Choroid plexus epithelial cell (primary cell): ENCODE measurements around the gene BCL2.

Experiments
- DNase-seq: peaks from one replicate; pipeline ENCODE4 v3.0.0-alpha.2; 2010; ENCODE audit warnings: low read depth
- H3K4me3 ChIP-seq: 2 replicates; pipeline ENCODE4 v1.5.1; 2011; ENCODE audit warnings: low read depth, mild to moderate bottlenecking, control low read depth, low read length, moderate library complexity
- CTCF ChIP-seq: conservative IDR thresholded peaks from 2 replicates; pipeline ENCODE4 v1.5.1; 2011; ENCODE audit warnings: low read depth, mild to moderate bottlenecking, control low read depth, inconsistent platforms, low read length, moderate library complexity

BCL2 gene

GRCh38 chr18:63173983-63174382, 145.6 kb downstream of the BCL2 start:
- H3K4me3 ChIP-seq, result no peak overlapping the region
- TF ChIP-seq CTCF, result no peak
- no peak for DNase-seq

- no peak for DNase-seq
- TF ChIP-seq CTCF, result no peak
Observed at GRCh38 chr18:63169853-63170252, 149.7 kb downstream of the BCL2 start.

GRCh38 chr18:63168287-63168686, 151.3 kb downstream of the BCL2 start:
- TF ChIP-seq CTCF, result no peak
- DNase-seq, result no peak
- H3K4me3 ChIP-seq, result no peak overlapping the region

More at GRCh38 chr18:63169853-63170252, 149.7 kb downstream of the BCL2 start:
- H3K4me3 ChIP-seq, result no peak overlapping the region

GRCh38 chr18:63166142-63166541, 153.4 kb downstream of the BCL2 start:
- TF ChIP-seq CTCF, result no peak
- DNase-seq, result no peak

GRCh38 chr18:63164396-63164795, 155.2 kb downstream of the BCL2 start:
- DNase-seq, result no peak
- TF ChIP-seq CTCF, result no peak
- no peak overlapping the region for H3K4me3 ChIP-seq

More at GRCh38 chr18:63166142-63166541, 153.4 kb downstream of the BCL2 start:
- H3K4me3 ChIP-seq, result no peak overlapping the region

- DNase-seq, result peak; percentile 64
- H3K4me3 ChIP-seq, result no peak overlapping the region
- no peak for TF ChIP-seq CTCF
Observed at GRCh38 chr18:63162271-63163014, 157.1 kb downstream of the BCL2 start.

- no peak overlapping the region for H3K4me3 ChIP-seq
- peak; percentile 96 for DNase-seq
- TF ChIP-seq CTCF, result no peak
Observed at GRCh38 chr18:63161761-63162195, 157.8 kb downstream of the BCL2 start.
